Ishikawa (cell line): ENCODE data around the gene RELN.

Experiments
- CEBPB ChIP-seq: IDR thresholded peaks from 2 replicates; pipeline ENCODE4 v1.6.1; 2012
- CREB1 ChIP-seq: IDR thresholded peaks from 2 replicates; pipeline ENCODE4 v1.6.1; 2012; ENCODE audit warnings: low read depth
- EGR1 ChIP-seq: IDR thresholded peaks from 2 replicates; pipeline ENCODE4 v1.6.1; 2012
- EP300 ChIP-seq: IDR thresholded peaks from 2 replicates; pipeline ENCODE4 v1.6.1; 2012; ENCODE audit warnings: borderline replicate concordance
- FOXM1 ChIP-seq: IDR thresholded peaks from 2 replicates; pipeline ENCODE4 v1.6.1; 2012; ENCODE audit warnings: low read depth, borderline replicate concordance
- MAX ChIP-seq: IDR thresholded peaks from 2 replicates; pipeline ENCODE4 v1.6.1; 2012
- NFIC ChIP-seq: IDR thresholded peaks from 2 replicates; pipeline ENCODE4 v1.6.1; 2012
- RAD21 ChIP-seq: IDR thresholded peaks from 2 replicates; pipeline ENCODE4 v1.6.1; 2012; ENCODE audit warnings: low read depth
- REST ChIP-seq: IDR thresholded peaks from 2 replicates; pipeline ENCODE4 v1.6.1; 2012; ENCODE audit warnings: low read depth, mild to moderate bottlenecking
- TAF1 ChIP-seq: IDR thresholded peaks from 2 replicates; pipeline ENCODE4 v1.6.1; 2012; ENCODE audit warnings: low read depth, mild to moderate bottlenecking
- TCF12 ChIP-seq: IDR thresholded peaks from 2 replicates; pipeline ENCODE4 v1.6.1; 2012; ENCODE audit warnings: low read depth
- TEAD4 ChIP-seq: IDR thresholded peaks from 2 replicates; pipeline ENCODE4 v1.6.1; 2012
- YY1 ChIP-seq: IDR thresholded peaks from 2 replicates; pipeline ENCODE4 v1.6.1; 2012; ENCODE audit warnings: low read depth
- ZBTB7A ChIP-seq: IDR thresholded peaks from 2 replicates; pipeline ENCODE4 v1.6.1; 2012; ENCODE audit warnings: low read depth
- TF ChIP-seq, protein P1 (sequence below): IDR thresholded peaks from 2 replicates; pipeline ENCODE4 v1.6.1; 2012

Gene RELN

DNA sequence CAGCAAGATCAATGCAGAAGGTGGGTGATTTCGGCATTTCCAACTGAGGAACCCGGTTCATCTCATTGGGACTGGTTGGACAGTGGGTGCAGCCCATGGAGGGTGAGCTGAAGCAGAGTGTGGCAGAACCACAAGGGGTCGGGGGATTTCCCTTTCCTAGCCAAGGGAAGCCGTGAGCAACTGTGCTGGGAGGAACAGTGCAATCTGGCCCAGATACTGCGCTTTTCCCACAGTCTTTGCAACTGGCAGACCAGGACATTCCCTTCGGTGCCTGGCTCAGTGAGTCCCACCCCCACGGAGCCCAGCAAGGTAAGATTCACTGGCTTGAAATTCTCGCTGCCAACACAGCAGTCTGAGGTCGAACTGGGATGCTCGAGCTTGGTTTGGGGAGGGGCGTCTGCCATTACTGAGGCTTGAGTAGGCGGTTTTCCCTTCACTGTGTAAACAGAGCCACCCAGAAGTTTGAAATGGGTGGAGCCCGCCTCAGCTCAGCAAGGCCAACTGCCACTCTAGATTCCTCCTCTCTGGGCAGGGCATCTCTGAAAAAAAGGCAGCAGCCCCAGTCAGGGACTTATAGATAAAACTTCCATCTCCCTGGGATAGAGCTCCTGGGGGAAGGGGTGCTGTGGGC is 484.8 kb downstream of the RELN start:
- no peak for TF ChIP-seq MAX
- TF ChIP-seq TEAD4, result no peak
- TF ChIP-seq REST, result no peak
- TF ChIP-seq EGR1, result no peak
- TF ChIP-seq TAF1, result no peak
- TF ChIP-seq CEBPB, result no peak
- no peak for TF ChIP-seq FOXM1

GRCh38 chr7:103501206-103501605 is 488.3 kb downstream of the RELN start:
- TF ChIP-seq ZBTB7A, result no peak
- no peak for TF ChIP-seq TCF12
- no peak for TF ChIP-seq RAD21
- TF ChIP-seq, protein P1, sequence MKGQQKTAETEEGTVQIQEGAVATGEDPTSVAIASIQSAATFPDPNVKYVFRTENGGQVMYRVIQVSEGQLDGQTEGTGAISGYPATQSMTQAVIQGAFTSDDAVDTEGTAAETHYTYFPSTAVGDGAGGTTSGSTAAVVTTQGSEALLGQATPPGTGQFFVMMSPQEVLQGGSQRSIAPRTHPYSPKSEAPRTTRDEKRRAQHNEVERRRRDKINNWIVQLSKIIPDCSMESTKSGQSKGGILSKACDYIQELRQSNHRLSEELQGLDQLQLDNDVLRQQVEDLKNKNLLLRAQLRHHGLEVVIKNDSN, result no peak
- no peak for TF ChIP-seq EGR1
- TF ChIP-seq NFIC, result no peak
- no peak for TF ChIP-seq TAF1
- TF ChIP-seq CEBPB, result no peak
- no peak for TF ChIP-seq REST
- no peak for TF ChIP-seq TEAD4

DNA sequence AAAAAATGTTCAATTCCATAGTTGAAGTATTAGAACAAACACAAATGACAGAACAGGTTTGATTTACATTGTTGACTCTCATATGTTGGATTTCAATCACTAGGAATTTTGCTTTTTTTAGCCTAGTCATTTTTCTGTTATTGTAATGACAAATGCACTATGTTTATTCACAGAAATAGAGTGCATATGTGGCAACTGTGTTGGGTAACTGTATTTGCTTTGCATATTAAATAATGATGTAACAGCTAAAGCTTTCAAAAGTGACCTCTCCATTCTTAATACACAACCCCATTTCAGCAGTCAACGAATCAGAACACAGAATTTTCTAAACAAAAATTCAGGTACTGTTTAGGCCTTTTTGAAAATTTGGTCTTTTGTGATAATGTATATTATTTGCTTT is 489.5 kb downstream of the RELN start:
- no peak for TF ChIP-seq TCF12
- no peak for TF ChIP-seq YY1
- no peak for TF ChIP-seq REST
- no peak for TF ChIP-seq ZBTB7A
- no peak for TF ChIP-seq MAX
- TF ChIP-seq, protein P1, result no peak
- TF ChIP-seq CEBPB, result no peak
- no peak for TF ChIP-seq RAD21
- TF ChIP-seq NFIC, result no peak
- no peak for TF ChIP-seq FOXM1
- no peak for TF ChIP-seq TAF1
- no peak for TF ChIP-seq EGR1

- no peak for TF ChIP-seq TCF12
- TF ChIP-seq YY1, result no peak
- TF ChIP-seq NFIC, result no peak
- no peak for TF ChIP-seq MAX
- no peak for TF ChIP-seq REST
- no peak for TF ChIP-seq EP300
- no peak for TF ChIP-seq TEAD4
- TF ChIP-seq EGR1, result no peak
- TF ChIP-seq FOXM1, result no peak
- TF ChIP-seq CEBPB, result no peak
- TF ChIP-seq, protein P1, result no peak
- TF ChIP-seq RAD21, result no peak
- TF ChIP-seq CREB1, result no peak
These were observed 502.0 kb downstream of the RELN start for GRCh38 chr7:103487419-103487818.
